GM12891 (cell line): Measurements from ENCODE around the gene GID4.

ENCODE experiments used
- POLR2A ChIP-seq: IDR thresholded peaks from 2 replicates; pipeline ENCODE4 v1.6.1; 2011; ENCODE audit warnings: low read depth, low read length, control low read depth
- POLR2AphosphoS5 ChIP-seq: IDR thresholded peaks from 2 replicates; pipeline ENCODE4 v1.6.1; 2011; ENCODE audit warnings: low read depth, low read length, control low read depth
- SPI1 ChIP-seq: IDR thresholded peaks from 2 replicates; pipeline ENCODE4 v1.6.1; 2011; ENCODE audit warnings: low read depth, low read length, control low read depth
- TAF1 ChIP-seq: IDR thresholded peaks from 2 replicates; pipeline ENCODE4 v1.6.1; 2011; ENCODE audit warnings: low read depth, low read length, control low read depth

DNA sequence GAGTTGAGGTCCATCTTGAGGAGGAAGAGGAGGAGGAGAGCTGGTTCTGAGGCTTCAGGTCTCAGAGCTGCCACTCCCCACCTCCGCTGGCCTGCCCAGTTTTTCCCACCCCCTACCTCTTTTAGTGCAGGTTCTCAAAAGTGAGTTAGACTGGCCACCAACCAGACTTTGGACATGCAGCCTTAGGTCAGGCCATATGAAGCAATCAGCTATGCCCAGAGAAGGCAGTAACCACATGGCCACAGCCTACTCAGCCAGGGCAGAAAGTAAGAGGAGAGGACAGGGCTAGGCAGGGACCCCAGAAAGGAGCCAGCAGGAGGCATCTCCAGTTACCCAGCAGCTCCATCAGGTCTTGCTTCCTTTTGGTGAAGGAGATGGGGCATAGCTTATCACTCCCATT, 78.3 kb downstream of the GID4 start:
- TF ChIP-seq POLR2AphosphoS5 (no peak), POLR2A (no peak), SPI1 (no peak), TAF1 (no peak)
